GM06990 (cell line): ENCODE data around the gene TNFRSF4.

Experiments used
- DNase-seq: peaks from one replicate; pipeline ENCODE4 v3.0.0-alpha.2; 2011; ENCODE audit not compliant: insufficient read length; ENCODE audit errors: extremely low read depth
- H3K27me3 ChIP-seq: replicated peaks from 2 replicates; pipeline ENCODE4 v1.6.0; 2011; ENCODE audit warnings: low read length; ENCODE audit not compliant: control insufficient read depth, insufficient read depth
- H3K36me3 ChIP-seq: 2 replicates; pipeline ENCODE4 v1.5.1; 2011; ENCODE audit warnings: low read length; ENCODE audit not compliant: control insufficient read depth, insufficient read depth
- H3K4me3 ChIP-seq: replicated peaks from 2 replicates; pipeline ENCODE4 v1.5.1; 2011; ENCODE audit warnings: low read depth, mild to moderate bottlenecking, control low read depth, low read length
- CTCF ChIP-seq: IDR thresholded peaks from 2 replicates; pipeline ENCODE4 v1.5.1; 2011; ENCODE audit warnings: low read length, control low read depth, mild to moderate bottlenecking, inconsistent platforms; ENCODE audit not compliant: insufficient read depth, poor library complexity, severe bottlenecking

Gene TNFRSF4

GRCh38 chr1:1173793-1174415 is 40.0 kb downstream of the TNFRSF4 start, which contains the start of gene TTLL10:
Gene TTLL10 (plus strand): TSS chr1:1173880. CDS start chr1:1179216, 5,336 bp downstream.
- no peak for TF ChIP-seq CTCF
- Histone ChIP-seq H3K27me3 (no peaks in the 10 kb centered on the region; the same call in 1 of the 2 replicates), H3K4me3 (no peak within 1 kb of the TSS), H3K36me3 (no peaks in the 10 kb centered on the region)
- DNase-seq = peak; percentile 45

- Histone ChIP-seq H3K36me3 (no peaks in the 10 kb centered on the region), H3K27me3 (no peaks in the 10 kb centered on the region; the same call in 1 of the 2 replicates), H3K4me3 (no peak overlapping the region)
- no peak for TF ChIP-seq CTCF
- DNase-seq = peak; percentile 9
Observed at GRCh38 chr1:1173061-1173792, 40.7 kb downstream of the TNFRSF4 start.

GRCh38 chr1:1171546-1172340 is 42.2 kb downstream of the TNFRSF4 start:
- Histone ChIP-seq H3K36me3 (no peaks in the 10 kb centered on the region), H3K27me3 (no peaks in the 10 kb centered on the region; the same call in 1 of the 2 replicates), H3K4me3 (peak overlapping the region; percentile 22)
- DNase-seq = peak; percentile 63
- no peak for TF ChIP-seq CTCF

- peak; percentile 3 for DNase-seq
- TF ChIP-seq CTCF = no peak
- Histone ChIP-seq H3K4me3 (no peak overlapping the region), H3K36me3 (no peaks in the 10 kb centered on the region), H3K27me3 (no peaks in the 10 kb centered on the region; the same call in 1 of the 2 replicates)
Observed at GRCh38 chr1:1171161-1171545, 42.8 kb downstream of the TNFRSF4 start.

GRCh38 chr1:1170215-1171091 is 43.5 kb downstream of the TNFRSF4 start:
- TF ChIP-seq CTCF = no peak
- no peaks in the 10 kb centered on the region for H3K36me3 ChIP-seq
- DNase-seq = peak; percentile 7
- H3K4me3 ChIP-seq = no peak overlapping the region
- no peaks in the 10 kb centered on the region; the same call in 1 of the 2 replicates for H3K27me3 ChIP-seq
